Measurements from ENCODE around the gene CDC14B. TPM values are rescaled to one million over a fixed set of nuclear protein-coding genes. Genes with fewer than 3 reads are reported as not detected.

CDC14B gene
- total and polyA plus RNA-seq, 2 donors (not counting 1 experiment from before 2014, with no cell fraction given) = 2.8 to 8.5 TPM

DNA sequence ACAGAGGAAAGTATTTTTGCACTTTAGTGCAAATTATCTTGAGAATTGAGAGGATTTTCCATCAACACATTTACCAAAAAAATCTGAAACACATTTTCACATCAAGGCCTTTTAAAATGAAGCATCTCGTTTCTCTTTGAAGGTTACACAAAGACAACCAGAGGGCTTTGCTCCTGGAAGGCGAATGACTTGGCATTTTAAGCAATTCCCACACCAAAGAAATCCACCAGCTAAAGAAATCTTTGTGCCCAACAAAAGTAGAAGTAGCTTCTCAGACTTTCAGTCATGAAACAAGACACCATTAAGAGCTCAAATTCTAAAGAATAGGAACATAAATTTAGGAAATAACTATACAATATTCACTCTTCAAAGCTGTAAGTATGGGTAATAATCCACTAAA, 109.8 kb downstream of the CDC14B start:
- Mint-ChIP-seq H3K4me1 (no peaks in the 10 kb centered on the region), H3K4me3 (no peak overlapping the region), H3K9me3 (ENCODE audit: insufficient read depth) (no peaks in the 10 kb centered on the region), H3K27ac (no peak overlapping the region), H3K27me3 (no peaks in the 10 kb centered on the region)
- ChIA-PET POLR2A (no interaction called here), CTCF (no interaction called here)
- intact Hi-C loops (cut with micrococcal nuclease) = no loop called here
- WGBS (ENCODE audit: insufficient coverage) = 38% methylated on average over 1 of the region's 2 CpGs
- Histone ChIP-seq H3K36me3 (replicated peaks in 1 of 2; ENCODE audit: control extremely low read depth in 1 of 2, control insufficient read depth in 1 of 2, extremely low read depth in 1 of 2, insufficient read depth in 2 of 2, low read length in 1 of 2) (no peaks in the 10 kb centered on the region), H3K27me3 (replicated peaks in 1 of 4; ENCODE audit: control extremely low read depth in 1 of 4, control insufficient read depth in 3 of 4, insufficient read depth in 4 of 4, low read length in 3 of 4) (no peaks in the 10 kb centered on the region), H3K4me2 (replicated peaks; ENCODE audit: low read depth, low read length, poor library complexity, severe bottlenecking) (no peak overlapping the region), H3K4me1 (ENCODE audit: control insufficient read depth in 2 of 2, insufficient read depth in 2 of 2, low read length in 2 of 2) (no peaks in the 10 kb centered on the region), H2AFZ (ENCODE audit: insufficient read depth, low read depth, low read length, poor library complexity, severe bottlenecking) (no peak overlapping the region), H3K9me3 (ENCODE audit: control extremely low read depth in 1 of 3, control insufficient read depth in 2 of 3, insufficient read depth in 1 of 3, low read length in 2 of 3) (no peaks in the 10 kb centered on the region), H3K79me2 (ENCODE audit: control insufficient read depth, insufficient read depth, low read length) (no peaks in the 10 kb centered on the region), H3K9ac (ENCODE audit: low read length) (no peak overlapping the region), H3K4me3 (ENCODE audit: control extremely low read depth in 1 of 5, extremely low read depth in 1 of 5, insufficient read depth in 1 of 5, low read depth in 2 of 5, low read length in 4 of 5) (no peak overlapping the region), H4K20me1 (ENCODE audit: control insufficient read depth, insufficient read depth, low read length, poor library complexity, severe bottlenecking) (no peaks in the 10 kb centered on the region), H3K27ac (ENCODE audit: low read length in 2 of 2) (no peak overlapping the region)
- ATAC-seq (ENCODE audit: low read depth) (no peak), DNase-seq (no peak)
- TF ChIP-seq, protein P1, sequence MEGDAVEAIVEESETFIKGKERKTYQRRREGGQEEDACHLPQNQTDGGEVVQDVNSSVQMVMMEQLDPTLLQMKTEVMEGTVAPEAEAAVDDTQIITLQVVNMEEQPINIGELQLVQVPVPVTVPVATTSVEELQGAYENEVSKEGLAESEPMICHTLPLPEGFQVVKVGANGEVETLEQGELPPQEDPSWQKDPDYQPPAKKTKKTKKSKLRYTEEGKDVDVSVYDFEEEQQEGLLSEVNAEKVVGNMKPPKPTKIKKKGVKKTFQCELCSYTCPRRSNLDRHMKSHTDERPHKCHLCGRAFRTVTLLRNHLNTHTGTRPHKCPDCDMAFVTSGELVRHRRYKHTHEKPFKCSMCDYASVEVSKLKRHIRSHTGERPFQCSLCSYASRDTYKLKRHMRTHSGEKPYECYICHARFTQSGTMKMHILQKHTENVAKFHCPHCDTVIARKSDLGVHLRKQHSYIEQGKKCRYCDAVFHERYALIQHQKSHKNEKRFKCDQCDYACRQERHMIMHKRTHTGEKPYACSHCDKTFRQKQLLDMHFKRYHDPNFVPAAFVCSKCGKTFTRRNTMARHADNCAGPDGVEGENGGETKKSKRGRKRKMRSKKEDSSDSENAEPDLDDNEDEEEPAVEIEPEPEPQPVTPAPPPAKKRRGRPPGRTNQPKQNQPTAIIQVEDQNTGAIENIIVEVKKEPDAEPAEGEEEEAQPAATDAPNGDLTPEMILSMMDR (IDR thresholded peaks at IDR 0.05) = no peak
- no peak for TF ChIP-seq EZH2 (IDR thresholded peaks at IDR 0.05; ENCODE audit: borderline replicate concordance, insufficient read depth, low read depth, low read length, poor library complexity, severe bottlenecking)

DNA sequence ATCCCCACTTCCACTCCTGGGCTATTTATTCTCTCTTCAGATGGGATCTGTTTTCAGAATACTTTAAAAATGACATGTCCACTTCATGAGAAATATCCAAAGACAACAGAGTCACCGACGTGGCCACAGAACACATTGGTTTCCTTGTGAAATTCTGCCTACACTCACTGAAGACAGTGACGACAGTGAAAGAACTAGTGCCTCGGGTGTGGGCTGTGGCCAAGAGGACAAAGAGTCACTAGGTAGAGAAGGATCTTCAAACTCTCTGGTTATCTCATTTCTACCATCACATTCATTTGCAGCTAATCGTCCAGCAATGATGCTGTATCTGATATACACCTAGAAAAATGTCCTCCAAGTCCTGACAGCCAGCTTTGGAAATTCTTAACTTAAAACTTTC, 110.6 kb downstream of the CDC14B start:
- Histone ChIP-seq H3K79me2 (ENCODE audit: control insufficient read depth, insufficient read depth, low read length) (no peaks in the 10 kb centered on the region), H4K20me1 (ENCODE audit: control insufficient read depth, insufficient read depth, low read length, poor library complexity, severe bottlenecking) (no peaks in the 10 kb centered on the region), H2AFZ (ENCODE audit: insufficient read depth, low read depth, low read length, poor library complexity, severe bottlenecking) (no peak overlapping the region), H3K27ac (ENCODE audit: low read length in 2 of 2) (no peak overlapping the region), H3K4me1 (ENCODE audit: control insufficient read depth in 2 of 2, insufficient read depth in 2 of 2, low read length in 2 of 2) (no peaks in the 10 kb centered on the region), H3K27me3 (replicated peaks in 1 of 4; ENCODE audit: control extremely low read depth in 1 of 4, control insufficient read depth in 3 of 4, insufficient read depth in 4 of 4, low read length in 3 of 4) (no peaks in the 10 kb centered on the region), H3K36me3 (replicated peaks in 1 of 2; ENCODE audit: control extremely low read depth in 1 of 2, control insufficient read depth in 1 of 2, extremely low read depth in 1 of 2, insufficient read depth in 2 of 2, low read length in 1 of 2) (no peaks in the 10 kb centered on the region), H3K9me3 (ENCODE audit: control extremely low read depth in 1 of 3, control insufficient read depth in 2 of 3, insufficient read depth in 1 of 3, low read length in 2 of 3) (no peaks in the 10 kb centered on the region), H3K4me2 (replicated peaks; ENCODE audit: low read depth, low read length, poor library complexity, severe bottlenecking) (no peak overlapping the region), H3K4me3 (ENCODE audit: control extremely low read depth in 1 of 5, extremely low read depth in 1 of 5, insufficient read depth in 1 of 5, low read depth in 2 of 5, low read length in 4 of 5) (no peak overlapping the region), H3K9ac (ENCODE audit: low read length) (no peak overlapping the region)
- H3K9me3 Mint-ChIP-seq (ENCODE audit: insufficient read depth) = no peaks in the 10 kb centered on the region
- no peaks in the 10 kb centered on the region for H3K4me1 Mint-ChIP-seq
- ATAC-seq (ENCODE audit: low read depth) = no peak
- WGBS (ENCODE audit: insufficient coverage) = 100% methylated on average over 4 of the region's 5 CpGs
- intact Hi-C loops (cut with micrococcal nuclease) = no loop called here
- no peak for DNase-seq
- H3K27me3 Mint-ChIP-seq = no peaks in the 10 kb centered on the region
- TF ChIP-seq, protein P1 (IDR thresholded peaks at IDR 0.05) = no peak
- TF ChIP-seq EZH2 (IDR thresholded peaks at IDR 0.05; ENCODE audit: borderline replicate concordance, insufficient read depth, low read depth, low read length, poor library complexity, severe bottlenecking) = no peak
- no peak overlapping the region for H3K27ac Mint-ChIP-seq
- POLR2A ChIA-PET = no interaction called here
- no peak overlapping the region for H3K4me3 Mint-ChIP-seq
- CTCF ChIA-PET = no interaction called here

Measured in B cell (primary cell).